Measurements from ENCODE around the gene SHISA2. TPM values are rescaled to one million over a fixed set of nuclear protein-coding genes. Genes with fewer than 3 reads are reported as not detected.

The SHISA2 gene
- total and polyA plus RNA-seq, 2 of the 8 experiments (the other 6 are each of a cell fraction or from before 2014, with no cell fraction given) = 10.2 to 23.8 TPM

DNA sequence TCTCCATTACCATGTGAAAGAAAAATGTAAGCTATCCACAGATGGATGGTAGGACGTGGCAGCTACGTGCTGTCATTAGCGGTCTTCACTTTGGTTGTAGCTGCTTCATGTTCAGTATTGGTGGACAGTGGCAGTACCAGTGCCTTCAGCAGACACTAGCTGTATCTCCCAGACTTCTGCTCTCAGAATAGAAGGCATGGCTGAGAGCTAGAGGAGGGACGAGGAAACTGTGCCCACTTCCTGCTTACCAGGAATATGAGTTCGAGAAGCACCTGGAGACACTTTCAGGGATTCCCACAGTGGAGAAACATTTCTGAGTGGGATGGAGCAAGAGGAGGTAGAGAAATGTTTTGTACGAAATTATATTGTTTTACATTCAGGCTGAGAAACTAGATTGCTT, 6.9 kb upstream of the SHISA2 start (continued):
- no peak for TF ChIP-seq TEAD4 (IDR thresholded peaks at IDR 0.05; ENCODE audit: low read depth, low read length)
- TF ChIP-seq SP4 (IDR thresholded peaks at IDR 0.05; ENCODE audit: low read length) = no peak
- no peak for TF ChIP-seq SRF (IDR thresholded peaks at IDR 0.05; ENCODE audit: low read depth, low read length)
- no peak for TF ChIP-seq HDAC2 (IDR thresholded peaks at IDR 0.05; ENCODE audit: borderline replicate concordance in 1 of 2, low read depth in 2 of 2, low read length in 2 of 2)
- no peak for TF ChIP-seq PHF8 (conservative IDR thresholded peaks at IDR 0.05; ENCODE audit: low read depth, low read length)
- TF ChIP-seq CHD1 (IDR thresholded peaks at IDR 0.05; ENCODE audit: low read depth, low read length) = no peak
- TF ChIP-seq, protein P1, sequence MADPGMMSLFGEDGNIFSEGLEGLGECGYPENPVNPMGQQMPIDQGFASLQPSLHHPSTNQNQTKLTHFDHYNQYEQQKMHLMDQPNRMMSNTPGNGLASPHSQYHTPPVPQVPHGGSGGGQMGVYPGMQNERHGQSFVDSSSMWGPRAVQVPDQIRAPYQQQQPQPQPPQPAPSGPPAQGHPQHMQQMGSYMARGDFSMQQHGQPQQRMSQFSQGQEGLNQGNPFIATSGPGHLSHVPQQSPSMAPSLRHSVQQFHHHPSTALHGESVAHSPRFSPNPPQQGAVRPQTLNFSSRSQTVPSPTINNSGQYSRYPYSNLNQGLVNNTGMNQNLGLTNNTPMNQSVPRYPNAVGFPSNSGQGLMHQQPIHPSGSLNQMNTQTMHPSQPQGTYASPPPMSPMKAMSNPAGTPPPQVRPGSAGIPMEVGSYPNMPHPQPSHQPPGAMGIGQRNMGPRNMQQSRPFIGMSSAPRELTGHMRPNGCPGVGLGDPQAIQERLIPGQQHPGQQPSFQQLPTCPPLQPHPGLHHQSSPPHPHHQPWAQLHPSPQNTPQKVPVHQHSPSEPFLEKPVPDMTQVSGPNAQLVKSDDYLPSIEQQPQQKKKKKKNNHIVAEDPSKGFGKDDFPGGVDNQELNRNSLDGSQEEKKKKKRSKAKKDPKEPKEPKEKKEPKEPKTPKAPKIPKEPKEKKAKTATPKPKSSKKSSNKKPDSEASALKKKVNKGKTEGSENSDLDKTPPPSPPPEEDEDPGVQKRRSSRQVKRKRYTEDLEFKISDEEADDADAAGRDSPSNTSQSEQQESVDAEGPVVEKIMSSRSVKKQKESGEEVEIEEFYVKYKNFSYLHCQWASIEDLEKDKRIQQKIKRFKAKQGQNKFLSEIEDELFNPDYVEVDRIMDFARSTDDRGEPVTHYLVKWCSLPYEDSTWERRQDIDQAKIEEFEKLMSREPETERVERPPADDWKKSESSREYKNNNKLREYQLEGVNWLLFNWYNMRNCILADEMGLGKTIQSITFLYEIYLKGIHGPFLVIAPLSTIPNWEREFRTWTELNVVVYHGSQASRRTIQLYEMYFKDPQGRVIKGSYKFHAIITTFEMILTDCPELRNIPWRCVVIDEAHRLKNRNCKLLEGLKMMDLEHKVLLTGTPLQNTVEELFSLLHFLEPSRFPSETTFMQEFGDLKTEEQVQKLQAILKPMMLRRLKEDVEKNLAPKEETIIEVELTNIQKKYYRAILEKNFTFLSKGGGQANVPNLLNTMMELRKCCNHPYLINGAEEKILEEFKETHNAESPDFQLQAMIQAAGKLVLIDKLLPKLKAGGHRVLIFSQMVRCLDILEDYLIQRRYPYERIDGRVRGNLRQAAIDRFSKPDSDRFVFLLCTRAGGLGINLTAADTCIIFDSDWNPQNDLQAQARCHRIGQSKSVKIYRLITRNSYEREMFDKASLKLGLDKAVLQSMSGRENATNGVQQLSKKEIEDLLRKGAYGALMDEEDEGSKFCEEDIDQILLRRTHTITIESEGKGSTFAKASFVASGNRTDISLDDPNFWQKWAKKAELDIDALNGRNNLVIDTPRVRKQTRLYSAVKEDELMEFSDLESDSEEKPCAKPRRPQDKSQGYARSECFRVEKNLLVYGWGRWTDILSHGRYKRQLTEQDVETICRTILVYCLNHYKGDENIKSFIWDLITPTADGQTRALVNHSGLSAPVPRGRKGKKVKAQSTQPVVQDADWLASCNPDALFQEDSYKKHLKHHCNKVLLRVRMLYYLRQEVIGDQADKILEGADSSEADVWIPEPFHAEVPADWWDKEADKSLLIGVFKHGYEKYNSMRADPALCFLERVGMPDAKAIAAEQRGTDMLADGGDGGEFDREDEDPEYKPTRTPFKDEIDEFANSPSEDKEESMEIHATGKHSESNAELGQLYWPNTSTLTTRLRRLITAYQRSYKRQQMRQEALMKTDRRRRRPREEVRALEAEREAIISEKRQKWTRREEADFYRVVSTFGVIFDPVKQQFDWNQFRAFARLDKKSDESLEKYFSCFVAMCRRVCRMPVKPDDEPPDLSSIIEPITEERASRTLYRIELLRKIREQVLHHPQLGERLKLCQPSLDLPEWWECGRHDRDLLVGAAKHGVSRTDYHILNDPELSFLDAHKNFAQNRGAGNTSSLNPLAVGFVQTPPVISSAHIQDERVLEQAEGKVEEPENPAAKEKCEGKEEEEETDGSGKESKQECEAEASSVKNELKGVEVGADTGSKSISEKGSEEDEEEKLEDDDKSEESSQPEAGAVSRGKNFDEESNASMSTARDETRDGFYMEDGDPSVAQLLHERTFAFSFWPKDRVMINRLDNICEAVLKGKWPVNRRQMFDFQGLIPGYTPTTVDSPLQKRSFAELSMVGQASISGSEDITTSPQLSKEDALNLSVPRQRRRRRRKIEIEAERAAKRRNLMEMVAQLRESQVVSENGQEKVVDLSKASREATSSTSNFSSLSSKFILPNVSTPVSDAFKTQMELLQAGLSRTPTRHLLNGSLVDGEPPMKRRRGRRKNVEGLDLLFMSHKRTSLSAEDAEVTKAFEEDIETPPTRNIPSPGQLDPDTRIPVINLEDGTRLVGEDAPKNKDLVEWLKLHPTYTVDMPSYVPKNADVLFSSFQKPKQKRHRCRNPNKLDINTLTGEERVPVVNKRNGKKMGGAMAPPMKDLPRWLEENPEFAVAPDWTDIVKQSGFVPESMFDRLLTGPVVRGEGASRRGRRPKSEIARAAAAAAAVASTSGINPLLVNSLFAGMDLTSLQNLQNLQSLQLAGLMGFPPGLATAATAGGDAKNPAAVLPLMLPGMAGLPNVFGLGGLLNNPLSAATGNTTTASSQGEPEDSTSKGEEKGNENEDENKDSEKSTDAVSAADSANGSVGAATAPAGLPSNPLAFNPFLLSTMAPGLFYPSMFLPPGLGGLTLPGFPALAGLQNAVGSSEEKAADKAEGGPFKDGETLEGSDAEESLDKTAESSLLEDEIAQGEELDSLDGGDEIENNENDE (IDR thresholded peaks at IDR 0.05; ENCODE audit: insufficient replicate concordance, low read length) = no peak
